ENCODE measurements around the gene HOTAIR. TPM values are rescaled to one million over a fixed set of nuclear protein-coding genes. Genes with fewer than 3 reads are reported as not detected.

The HOTAIR gene
- total RNA-seq, 1 donor from 2014 or later = not detected

GRCh38 chr12:53932915-53933314 is 41.8 kb downstream of the HOTAIR start:
- no peak for DNase-seq
- Mint-ChIP-seq H3K4me1 (peaks cover 2% of the 10 kb centered on the region), H3K27ac (no peak overlapping the region), H3K4me3 (no peak overlapping the region), H3K27me3 (peaks cover 93% of the 10 kb centered on the region), H3K36me3 (ENCODE audit: low read depth) (no peaks in the 10 kb centered on the region), H3K9me3 (peaks cover 11% of the 10 kb centered on the region)
- intact Hi-C loops (cut with micrococcal nuclease) = loop anchor here (10.0 kb wide), 1 partner anchor 62 kb away; no protein-coding TSS in a partner anchor

- no peak for DNase-seq
- Mint-ChIP-seq H3K4me3 (no peak overlapping the region), H3K4me1 (peaks cover 2% of the 10 kb centered on the region), H3K27ac (no peak overlapping the region), H3K36me3 (ENCODE audit: low read depth) (no peaks in the 10 kb centered on the region), H3K9me3 (peaks cover 9% of the 10 kb centered on the region), H3K27me3 (peaks cover 92% of the 10 kb centered on the region)
- intact Hi-C loops (cut with micrococcal nuclease) = loop anchor here (10.0 kb wide), 1 partner anchor 63 kb away; no protein-coding TSS in a partner anchor
Measured at GRCh38 chr12:53931844-53932581, 42.7 kb downstream of the HOTAIR start.

- Mint-ChIP-seq H3K4me3 (no peak overlapping the region), H3K36me3 (ENCODE audit: low read depth) (no peaks in the 10 kb centered on the region), H3K4me1 (peaks cover 2% of the 10 kb centered on the region), H3K27me3 (peaks cover 93% of the 10 kb centered on the region), H3K27ac (no peak overlapping the region), H3K9me3 (peaks cover 7% of the 10 kb centered on the region)
- DNase-seq = no peak
- intact Hi-C loops (cut with micrococcal nuclease) = loop anchor here (10.0 kb wide), 1 partner anchor 64 kb away; no protein-coding TSS in a partner anchor
Measured at GRCh38 chr12:53930591-53931255, 44.0 kb downstream of the HOTAIR start.

- Mint-ChIP-seq H3K36me3 (ENCODE audit: low read depth) (no peaks in the 10 kb centered on the region), H3K4me3 (no peak overlapping the region), H3K27me3 (peaks cover 92% of the 10 kb centered on the region), H3K4me1 (no peaks in the 10 kb centered on the region), H3K9me3 (peaks cover 7% of the 10 kb centered on the region), H3K27ac (no peak overlapping the region)
- intact Hi-C loops (cut with micrococcal nuclease) = loop anchor here (5.0 kb wide), 1 partner anchor 123 kb away; the partner anchor contains the start of gene HOXC4
- no peak for DNase-seq
Measured at GRCh38 chr12:53929527-53929926, 45.2 kb downstream of the HOTAIR start.

- intact Hi-C loops (cut with micrococcal nuclease) = loop anchor here (5.0 kb wide), 1 partner anchor 124 kb away; the partner anchor contains the start of gene HOXC4
- Mint-ChIP-seq H3K36me3 (ENCODE audit: low read depth) (no peaks in the 10 kb centered on the region), H3K27me3 (peaks cover 90% of the 10 kb centered on the region), H3K4me3 (no peak overlapping the region), H3K9me3 (peaks cover 7% of the 10 kb centered on the region), H3K4me1 (no peaks in the 10 kb centered on the region), H3K27ac (no peak overlapping the region)
- no peak for DNase-seq
Measured at GRCh38 chr12:53928054-53928835, 46.5 kb downstream of the HOTAIR start.

- no peak for DNase-seq
- Mint-ChIP-seq H3K4me3 (no peak overlapping the region), H3K9me3 (peaks cover 7% of the 10 kb centered on the region), H3K4me1 (no peaks in the 10 kb centered on the region), H3K36me3 (ENCODE audit: low read depth) (no peaks in the 10 kb centered on the region), H3K27me3 (peaks cover 89% of the 10 kb centered on the region), H3K27ac (no peak overlapping the region)
- intact Hi-C loops (cut with micrococcal nuclease) = loop anchor here (5.0 kb wide), 1 partner anchor 125 kb away; the partner anchor contains the start of gene HOXC4
Measured at GRCh38 chr12:53927220-53928029, 47.3 kb downstream of the HOTAIR start.

- intact Hi-C loops (cut with micrococcal nuclease) = loop anchor here (5.0 kb wide), 1 partner anchor 128 kb away; the partner anchor contains the start of gene HOXC4
- H3K4me1 Mint-ChIP-seq = no peaks in the 10 kb centered on the region
Measured at GRCh38 chr12:53924521-53925405, 50.0 kb downstream of the HOTAIR start.

GRCh38 chr12:53916788-53917655 is 57.7 kb downstream of the HOTAIR start:
- Mint-ChIP-seq H3K4me1 (no peaks in the 10 kb centered on the region), H3K4me3 (no peak overlapping the region), H3K9me3 (no peaks in the 10 kb centered on the region), H3K27ac (no peak overlapping the region), H3K27me3 (peaks cover 57% of the 10 kb centered on the region), H3K36me3 (ENCODE audit: low read depth) (no peaks in the 10 kb centered on the region)
- no peak for DNase-seq
- intact Hi-C loops (cut with micrococcal nuclease) = no loop called here

More at GRCh38 chr12:53924521-53925405, 50.0 kb downstream of the HOTAIR start:
- Mint-ChIP-seq H3K9me3 (peaks cover 7% of the 10 kb centered on the region), H3K27me3 (peaks cover 84% of the 10 kb centered on the region), H3K36me3 (ENCODE audit: low read depth) (no peaks in the 10 kb centered on the region), H3K27ac (no peak overlapping the region), H3K4me3 (no peak overlapping the region)
- DNase-seq = no peak

Other genes with a start within 250 kb of the HOTAIR start
- 14.5 and 15.2 TPM in 2 replicates for gene CALCOCO1, start 247.5 kb downstream of the HOTAIR start, total RNA-seq
- not detected in 2 replicates for gene CISTR, start 223.0 kb downstream of the HOTAIR start, total RNA-seq
- gene HOXC13, start 36.1 kb downstream of the HOTAIR start, total RNA-seq = not detected in 2 replicates
- not detected in 2 replicates for gene HOXC12, start 20.1 kb downstream of the HOTAIR start, total RNA-seq
- gene HOXC11, start 1.8 kb downstream of the HOTAIR start, total RNA-seq = not detected in 2 replicates
- not detected in 2 replicates for gene HOXC10, start 10.2 kb upstream of the HOTAIR start, total RNA-seq
- gene HOXC9, start 25.2 kb upstream of the HOTAIR start, total RNA-seq = not detected in 2 replicates
- gene HOXC8, start 34.0 kb upstream of the HOTAIR start, total RNA-seq = not detected in 2 replicates
- not detected in 2 replicates for gene HOXC6, start 53.5 kb upstream of the HOTAIR start, total RNA-seq
- not detected in 2 replicates for gene HOXC5, start 58.1 kb upstream of the HOTAIR start, total RNA-seq
- not detected in 2 replicates for gene HOXC4, start 78.9 kb upstream of the HOTAIR start, total RNA-seq
- gene SMUG1, start 214.0 kb upstream of the HOTAIR start, total RNA-seq = 28.2 and 28.8 TPM in 2 replicates